Fibroblast of pulmonary artery (primary cell): ENCODE results near the gene CDCP2.
A peak's percentile ranks its signal among the peaks of the same experiment; 100 is the strongest.

Source experiments
- DNase-seq: peaks from one replicate; pipeline ENCODE4 v3.0.0-alpha.2; 2010; ENCODE audit warnings: low read depth
- H3K4me3 ChIP-seq: replicated peaks from 2 replicates; pipeline ENCODE4 v1.5.1; 2011; ENCODE audit warnings: low read depth, mild to moderate bottlenecking, control low read depth, low read length, moderate library complexity
- CTCF ChIP-seq: IDR thresholded peaks from 2 replicates; pipeline ENCODE4 v1.5.1; 2011; ENCODE audit warnings: mild to moderate bottlenecking, control low read depth, low read length, inconsistent platforms; ENCODE audit errors: missing control alignments

CDCP2 gene

GRCh38 chr1:54111624-54112023, 41.2 kb downstream of the CDCP2 start:
- H3K4me3 ChIP-seq, result no peak overlapping the region
- no peak for DNase-seq
- no peak for TF ChIP-seq CTCF

DNA sequence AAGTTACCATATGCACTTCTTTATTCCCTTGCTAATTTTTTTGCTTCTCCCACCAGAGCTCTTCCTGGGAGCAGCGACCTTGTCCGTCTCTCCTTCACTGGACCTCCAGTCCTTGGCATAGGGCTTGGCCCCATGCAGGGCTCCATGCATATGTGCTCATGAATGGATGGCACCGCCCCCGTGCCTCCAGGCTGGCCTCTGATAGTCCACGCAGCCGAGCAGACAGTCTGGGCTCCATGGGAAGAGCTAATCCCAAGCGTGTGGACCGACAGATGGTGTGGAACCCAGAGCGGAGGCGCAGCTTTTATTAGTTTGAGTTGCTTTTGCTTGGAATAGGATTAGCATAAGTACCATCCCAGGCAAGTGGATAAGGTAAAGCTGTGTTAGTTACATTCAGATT, 41.8 kb downstream of the CDCP2 start:
- no peak overlapping the region for H3K4me3 ChIP-seq
- no peak for DNase-seq
- no peak for TF ChIP-seq CTCF

- no peak overlapping the region for H3K4me3 ChIP-seq
- DNase-seq, result no peak
- TF ChIP-seq CTCF, result no peak
Observed at GRCh38 chr1:54109129-54110090, 43.4 kb downstream of the CDCP2 start.

DNA sequence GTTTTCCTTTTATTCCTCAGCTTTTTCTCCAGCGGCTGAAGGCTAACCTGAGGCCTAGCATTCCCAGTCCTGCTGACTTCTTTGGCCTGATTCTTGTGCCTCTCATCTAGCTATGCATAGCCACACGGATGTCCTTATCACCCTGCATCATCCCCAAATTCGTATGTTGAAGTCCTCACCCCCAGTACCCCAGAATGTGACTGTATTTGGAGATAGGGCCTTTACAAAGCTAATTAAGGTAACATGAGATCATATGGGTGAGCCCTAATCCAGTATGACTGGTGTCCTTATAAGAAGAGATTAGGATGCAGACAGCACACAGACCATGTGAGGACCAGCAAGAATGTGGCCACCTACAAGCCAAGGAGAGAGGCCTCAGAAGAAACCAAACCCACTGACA, 44.6 kb downstream of the CDCP2 start:
- no peak for TF ChIP-seq CTCF
- H3K4me3 ChIP-seq, result no peak overlapping the region
- DNase-seq, result no peak

GRCh38 chr1:54107131-54107530, 45.7 kb downstream of the CDCP2 start:
- H3K4me3 ChIP-seq, result no peak overlapping the region
- TF ChIP-seq CTCF, result peak; percentile 34
- peak; percentile 33 for DNase-seq

- DNase-seq, result no peak
- H3K4me3 ChIP-seq, result no peak overlapping the region
- no peak for TF ChIP-seq CTCF
Observed at GRCh38 chr1:54105736-54106269, 47.0 kb downstream of the CDCP2 start.
